Tibial artery (tissue), 4 donors: ENCODE data around the gene ANKRD10.

Experiments used
- DNase-seq, 2 donors: peaks; one replicate each; pipeline ENCODE4 v3.0.0-alpha.2; 2019
- H3K27ac ChIP-seq, 2 donors: fragments of 200-600 bp; sonication (generic) in 1 of 2; 1 replicate in 1 of 2; 2 replicates in 1 of 2; pipeline ENCODE4 v1.5.1; 2018 to 2019; ENCODE audit warnings: mild to moderate bottlenecking in 1 of 2
- H3K27me3 ChIP-seq, 2 donors: fragments of 200-600 bp; sonication (generic) in 1 of 2; one replicate each; pipeline versions ENCODE4 v1.5.1 to v1.6.0; 2016 to 2019
- H3K36me3 ChIP-seq, 3 donors: fragments of 200-600 bp; sonication (generic) in 2 of 3; one replicate each; pipeline ENCODE4 v1.5.1; 2016 to 2019; ENCODE audit warnings: mild to moderate bottlenecking in 2 of 3
- H3K4me1 ChIP-seq, 4 donors: fragments of 200-600 bp; sonication (generic) in 2 of 4; 1 replicate in 3 of 4; 2 replicates in 1 of 4; pipeline ENCODE4 v1.5.1; 2016 to 2019
- H3K4me3 ChIP-seq, 2 donors: fragments of 200-600 bp; sonication (generic) in 1 of 2; 1 replicate in 1 of 2; 2 replicates in 1 of 2; pipeline ENCODE4 v1.5.1; 2018 to 2019; ENCODE audit warnings: mild to moderate bottlenecking in 2 of 2
- H3K9me3 ChIP-seq, 3 donors: fragments of 200-600 bp; sonication (generic) in 1 of 3; one replicate each; pipeline ENCODE4 v1.5.1; 2016 to 2019
- intact Hi-C: fragments of 100-400 bp; cut with DNase I; formaldehyde crosslinking; loops from one replicate; pipeline ENCODE4 v1.15.0; 2023; ENCODE audit warnings: low total_unique reads
- TF ChIP-seq, protein P1 (sequence below), 2 experiments: fragments of 200-600 bp in 1 of 2; fragments of 450-650 bp in 1 of 2; IDR thresholded peaks; one replicate each; pipeline ENCODE4 v1.5.1; 2017 to 2019; ENCODE audit warnings: antibody characterized with exemption in 2 of 2, mild to moderate bottlenecking in 1 of 2, moderate library complexity in 1 of 2

Gene ANKRD10

DNA sequence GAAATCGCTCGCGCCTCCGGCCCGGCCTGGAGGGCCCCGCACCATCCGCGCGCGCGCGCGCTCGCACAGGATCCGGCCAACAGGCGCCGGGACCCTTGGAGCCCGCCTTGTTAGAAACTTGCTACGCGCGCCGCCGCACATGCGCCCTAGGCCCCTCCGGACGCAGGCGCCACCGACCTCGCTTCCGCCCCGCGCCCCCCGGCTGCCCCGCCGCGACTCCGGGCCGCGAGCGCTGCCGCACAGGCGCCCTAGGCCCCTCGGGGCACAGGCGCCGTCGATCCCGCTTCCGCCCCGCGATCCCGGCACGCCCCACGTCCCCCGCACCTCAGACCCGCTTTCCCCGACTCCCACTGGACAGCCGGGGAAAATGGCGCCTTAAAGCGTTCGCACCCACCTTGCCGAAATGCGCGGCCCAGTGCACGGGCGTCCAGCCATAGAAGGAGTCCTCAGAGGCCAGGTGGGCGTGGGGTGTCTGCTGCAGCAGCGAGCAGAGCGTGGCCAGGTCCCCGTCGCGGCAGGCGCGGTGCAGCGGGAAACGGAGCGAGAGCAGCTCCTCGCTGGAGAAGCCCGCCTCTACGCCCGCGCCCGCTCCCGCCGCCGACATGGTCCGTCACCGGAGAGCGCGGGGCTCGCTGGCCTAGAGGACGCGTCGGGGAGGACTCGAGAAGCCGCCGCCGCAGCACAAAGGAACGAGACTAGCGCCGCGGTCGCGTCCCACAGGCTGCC is 375 bp downstream of the ANKRD10 start:
- no peaks in the 10 kb centered on the region for H3K9me3 ChIP-seq
- intact Hi-C loops, result loop anchor here (5.0 to 10.0 kb wide), 3 partner anchors 93 to 370 kb away; partner anchors contain the start of gene ARHGEF7
- peak; percentile 83 to 85 for DNase-seq
- no peaks in the 10 kb centered on the region for H3K36me3 ChIP-seq
- peaks cover 0 to 50% (median 26%) of the 10 kb centered on the region in 4 donors for H3K4me1 ChIP-seq
- H3K27ac ChIP-seq, result peak overlapping the region; percentile 97 to 98
- no peaks in the 10 kb centered on the region for H3K27me3 ChIP-seq
- peak overlapping the region; percentile 81 to 96 for H3K4me3 ChIP-seq
- TF ChIP-seq, protein P1, sequence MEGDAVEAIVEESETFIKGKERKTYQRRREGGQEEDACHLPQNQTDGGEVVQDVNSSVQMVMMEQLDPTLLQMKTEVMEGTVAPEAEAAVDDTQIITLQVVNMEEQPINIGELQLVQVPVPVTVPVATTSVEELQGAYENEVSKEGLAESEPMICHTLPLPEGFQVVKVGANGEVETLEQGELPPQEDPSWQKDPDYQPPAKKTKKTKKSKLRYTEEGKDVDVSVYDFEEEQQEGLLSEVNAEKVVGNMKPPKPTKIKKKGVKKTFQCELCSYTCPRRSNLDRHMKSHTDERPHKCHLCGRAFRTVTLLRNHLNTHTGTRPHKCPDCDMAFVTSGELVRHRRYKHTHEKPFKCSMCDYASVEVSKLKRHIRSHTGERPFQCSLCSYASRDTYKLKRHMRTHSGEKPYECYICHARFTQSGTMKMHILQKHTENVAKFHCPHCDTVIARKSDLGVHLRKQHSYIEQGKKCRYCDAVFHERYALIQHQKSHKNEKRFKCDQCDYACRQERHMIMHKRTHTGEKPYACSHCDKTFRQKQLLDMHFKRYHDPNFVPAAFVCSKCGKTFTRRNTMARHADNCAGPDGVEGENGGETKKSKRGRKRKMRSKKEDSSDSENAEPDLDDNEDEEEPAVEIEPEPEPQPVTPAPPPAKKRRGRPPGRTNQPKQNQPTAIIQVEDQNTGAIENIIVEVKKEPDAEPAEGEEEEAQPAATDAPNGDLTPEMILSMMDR (IDR thresholded peaks at IDR 0.05), result no peak

DNA sequence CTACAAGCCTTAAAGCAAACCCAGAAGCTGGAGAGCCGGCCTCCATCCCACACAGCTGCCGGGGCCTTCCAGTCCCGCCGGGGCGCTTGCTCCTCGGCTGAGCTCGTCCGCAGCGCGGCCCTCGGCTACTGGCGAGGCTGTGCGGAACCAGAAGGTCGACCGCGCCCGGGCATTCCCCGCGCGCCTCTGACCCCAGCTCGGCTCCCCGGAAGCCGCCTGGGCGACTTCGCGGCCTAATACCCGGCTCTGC is 863 bp downstream of the ANKRD10 start:
- H3K4me1 ChIP-seq, result peaks cover 0 to 55% (median 28%) of the 10 kb centered on the region in 4 donors
- intact Hi-C loops, result loop anchor here (5.0 to 10.0 kb wide), 2 partner anchors 203 to 371 kb away; partner anchors contain the start of gene ARHGEF7
- DNase-seq, result no peak
- peaks cover 0 to under 1% (median 0%) of the 10 kb centered on the region in 3 donors for H3K36me3 ChIP-seq
- peak overlapping the region; percentile 81 to 96 for H3K4me3 ChIP-seq
- no peaks in the 10 kb centered on the region for H3K27me3 ChIP-seq
- TF ChIP-seq, protein P1 (IDR thresholded peaks at IDR 0.05), result no peak
- H3K27ac ChIP-seq, result peak overlapping the region; percentile 97 to 98
- no peaks in the 10 kb centered on the region for H3K9me3 ChIP-seq

DNA sequence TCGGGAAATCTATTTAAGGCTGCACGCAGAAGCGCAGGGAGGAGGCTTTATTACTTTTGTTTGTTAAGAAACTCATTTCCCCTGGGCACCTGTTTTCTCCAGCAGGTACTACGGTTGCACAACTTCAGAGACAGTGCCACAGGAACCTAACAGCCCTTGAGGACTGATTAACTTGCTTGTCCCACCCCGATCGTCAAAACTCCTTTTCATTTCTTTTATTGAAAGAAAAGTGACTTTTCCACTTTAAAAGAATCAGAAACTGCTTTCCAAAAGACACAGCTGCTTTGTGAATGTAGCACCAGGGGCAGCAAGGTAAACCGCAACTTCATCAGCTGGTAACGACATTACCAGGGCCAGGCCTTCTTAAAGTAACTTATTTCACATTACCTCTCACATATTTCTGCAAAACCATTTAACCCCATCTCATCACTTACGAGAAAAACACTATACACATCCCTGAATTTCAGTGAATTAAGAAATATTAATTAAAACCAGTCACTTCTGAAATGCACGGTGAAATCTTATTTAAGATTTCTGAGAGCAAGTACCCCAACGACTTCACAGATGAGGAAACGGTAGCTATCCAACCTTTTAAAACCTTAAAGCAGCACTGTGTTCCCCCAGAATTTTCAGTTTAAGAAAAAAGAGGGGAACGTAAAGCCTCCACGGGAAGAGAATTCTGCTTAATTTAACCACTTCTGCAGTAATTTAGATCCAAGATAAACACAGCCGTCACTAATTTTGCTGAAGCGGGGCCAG is 1.4 kb downstream of the ANKRD10 start:
- TF ChIP-seq, protein P1 (IDR thresholded peaks at IDR 0.05), result no peak
- Histone ChIP-seq H3K27me3 (no peaks in the 10 kb centered on the region), H3K27ac (peak overlapping the region; percentile 97 to 98), H3K4me1 (peaks cover 0 to 60% (median 31%) of the 10 kb centered on the region in 4 donors), H3K4me3 (peak overlapping the region; percentile 81 to 96), H3K9me3 (no peaks in the 10 kb centered on the region), H3K36me3 (peaks cover 0 to 6% (median 0%) of the 10 kb centered on the region in 3 donors)
- DNase-seq, result no peak
- intact Hi-C loops, result loop anchor here (2.0 to 10.0 kb wide), 3 partner anchors 43 to 371 kb away; partner anchors contain the start of gene ARHGEF7

DNA sequence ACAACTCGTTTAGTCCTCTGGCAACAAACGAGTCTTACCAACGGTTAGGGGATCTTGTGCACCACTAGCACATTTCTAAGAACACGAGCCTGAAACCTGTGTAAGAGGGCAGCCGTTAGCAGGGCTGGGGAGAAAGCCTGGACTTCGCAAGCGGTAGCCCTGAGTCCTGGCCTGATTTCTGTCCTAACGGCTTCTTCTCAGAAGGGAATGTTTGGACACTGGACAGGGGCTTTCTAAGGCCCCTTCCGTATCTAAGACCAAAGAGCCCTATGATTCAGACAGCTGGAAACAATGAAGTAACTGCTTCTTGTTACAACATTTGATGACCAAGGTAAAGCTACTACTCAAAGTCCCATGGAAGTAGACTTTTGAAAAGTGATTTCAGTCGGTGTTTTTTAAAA is 2.2 kb downstream of the ANKRD10 start:
- H3K9me3 ChIP-seq, result no peaks in the 10 kb centered on the region
- peak overlapping the region; percentile 81 to 96 for H3K4me3 ChIP-seq
- intact Hi-C loops, result loop anchor here (2.0 to 10.0 kb wide), 3 partner anchors 42 to 372 kb away; partner anchors contain the start of gene ARHGEF7
- H3K4me1 ChIP-seq, result peaks cover 0 to 68% (median 40%) of the 10 kb centered on the region in 4 donors
- H3K27me3 ChIP-seq, result no peaks in the 10 kb centered on the region
- DNase-seq, result no peak
- peaks cover 0 to 7% (median 0%) of the 10 kb centered on the region in 3 donors for H3K36me3 ChIP-seq
- TF ChIP-seq, protein P1 (IDR thresholded peaks at IDR 0.05), result no peak
- H3K27ac ChIP-seq, result peak overlapping the region; percentile 97 to 98

DNA sequence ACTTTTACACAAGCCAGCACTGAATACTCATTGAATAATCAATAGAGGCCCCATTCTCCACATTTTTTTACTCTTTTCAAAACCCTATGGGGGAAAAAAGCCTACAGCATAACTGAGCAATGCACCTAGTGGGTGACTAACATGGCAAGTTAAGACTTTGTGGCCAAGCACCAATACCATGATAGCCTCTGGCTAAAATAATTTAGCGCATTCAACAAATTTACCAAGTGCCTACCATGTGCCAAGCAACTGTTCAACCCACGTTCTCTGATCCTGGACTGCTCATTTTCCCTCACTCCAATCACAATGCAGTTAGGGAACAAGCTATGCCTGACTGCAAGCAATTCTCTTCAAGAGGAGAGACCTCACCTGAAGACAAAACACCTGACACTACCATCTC is 3.0 kb downstream of the ANKRD10 start:
- Histone ChIP-seq H3K27me3 (no peaks in the 10 kb centered on the region), H3K36me3 (peaks cover 0 to 7% (median 0%) of the 10 kb centered on the region in 3 donors), H3K4me3 (peak overlapping the region; percentile 81 to 96), H3K9me3 (no peaks in the 10 kb centered on the region), H3K4me1 (peaks cover 0 to 71% (median 44%) of the 10 kb centered on the region in 4 donors), H3K27ac (peak overlapping the region; percentile 97 to 98)
- TF ChIP-seq, protein P1 (IDR thresholded peaks at IDR 0.05), result no peak
- DNase-seq, result no peak
- intact Hi-C loops, result loop anchor here (2.0 to 10.0 kb wide), 3 partner anchors 41 to 373 kb away; partner anchors contain the start of gene ARHGEF7
